RCC 7860 (cell line): ENCODE data around the gene PKD1.
A peak's percentile ranks its signal among the peaks of the same experiment; 100 is the strongest.

Source experiments
- DNase-seq: peaks from one replicate; pipeline ENCODE4 v3.0.0-alpha.2; 2015; ENCODE audit warnings: low spot score
- FAIRE-seq: peaks from 2 replicates; lab custom pipeline; 2012; peaks lifted over from hg19 to GRCh38; lab: Jason Lieb, UNC

PKD1 gene

DNA sequence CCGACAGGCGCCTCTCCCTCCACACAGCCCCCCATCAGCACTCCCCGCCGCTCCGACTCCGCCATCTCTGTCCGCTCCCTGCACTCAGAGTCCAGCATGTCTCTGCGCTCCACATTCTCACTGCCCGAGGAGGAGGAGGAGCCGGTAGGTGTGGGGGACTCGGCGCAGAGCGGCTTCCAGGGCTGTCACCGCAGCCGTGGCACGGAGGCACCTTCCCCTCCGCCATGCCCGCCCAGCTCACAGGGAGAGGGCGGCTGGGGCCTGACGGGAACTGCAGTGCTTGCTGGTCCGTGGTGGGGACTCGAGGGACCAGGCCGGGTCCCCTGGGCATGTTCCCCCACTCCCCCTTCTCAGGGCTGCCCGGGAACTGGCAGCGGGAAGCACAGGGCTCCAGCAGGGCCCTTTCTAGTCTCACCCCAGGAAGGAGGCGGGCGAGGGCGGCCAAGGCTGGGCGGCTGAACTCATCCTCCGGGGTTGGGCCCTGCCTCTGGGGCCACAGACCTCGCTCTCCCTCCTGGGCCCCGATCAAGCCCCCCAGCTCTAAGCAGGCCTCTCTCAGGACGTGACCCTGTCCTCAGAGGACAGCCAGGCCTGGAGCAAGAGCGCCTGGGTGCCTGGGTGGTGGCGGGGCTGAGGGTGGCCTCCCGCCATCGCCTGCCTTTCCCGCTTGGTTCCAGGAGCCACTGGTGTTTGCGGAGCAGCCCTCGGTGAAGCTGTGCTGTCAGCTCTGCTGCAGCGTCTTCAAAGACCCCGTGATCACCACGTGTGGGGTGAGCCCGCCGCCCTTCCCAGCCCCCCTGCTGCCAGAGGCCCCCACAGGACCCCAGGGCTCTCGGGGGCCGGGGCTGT, 35.1 kb upstream of the PKD1 start:
- FAIRE-seq: no peak
- DNase-seq: no peak

DNA sequence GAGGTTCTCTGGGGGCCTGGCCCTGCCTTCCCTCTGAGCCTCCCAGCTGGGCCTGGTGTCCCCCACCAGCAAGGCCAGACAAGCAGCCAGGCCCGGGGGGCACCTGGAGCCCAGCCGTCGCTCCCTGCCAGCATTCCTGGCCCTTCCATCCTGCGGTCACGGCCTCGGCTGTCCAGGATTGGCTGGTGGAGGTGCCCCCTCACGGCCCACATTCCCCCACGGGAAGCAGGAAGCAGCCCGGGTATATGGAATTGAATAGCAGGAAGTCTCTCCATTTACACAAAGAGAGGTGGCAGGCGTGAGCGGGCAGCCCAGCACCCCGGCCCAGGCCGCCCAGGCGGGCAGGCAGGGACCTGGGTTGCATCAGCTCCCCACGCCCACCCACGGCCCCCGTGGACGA, 34.4 kb upstream of the PKD1 start:
- no peak for DNase-seq
- FAIRE-seq: no peak

DNA sequence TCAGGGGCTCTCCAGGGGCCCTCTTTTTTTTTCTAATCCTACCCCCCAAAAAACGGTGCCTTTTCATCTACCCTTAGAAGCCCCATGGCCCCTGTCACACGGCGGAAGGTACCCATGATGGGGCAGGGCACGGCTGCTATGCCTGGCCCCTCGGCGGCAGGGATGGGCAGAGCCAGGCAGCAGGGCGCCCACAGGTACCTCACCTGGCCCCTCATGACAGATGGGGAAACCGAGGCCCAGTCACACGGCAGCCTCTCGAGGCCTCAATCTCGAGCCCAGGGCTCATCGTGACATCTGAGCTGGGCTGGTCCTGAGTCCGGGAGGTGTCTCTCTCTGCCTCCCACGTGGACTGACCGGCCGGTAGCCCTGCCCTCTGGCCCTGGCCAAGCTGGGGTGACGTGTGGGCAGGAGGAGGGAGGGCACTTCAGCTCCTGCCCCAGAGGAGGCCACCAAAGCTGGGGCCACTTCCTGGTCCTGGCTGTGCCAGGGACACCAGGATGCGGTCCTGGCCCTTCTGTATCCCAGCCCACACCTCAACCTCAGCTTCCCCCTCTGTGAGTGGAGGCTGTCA, 31.5 kb upstream of the PKD1 start:
- no peak for DNase-seq
- no peak for FAIRE-seq

DNA sequence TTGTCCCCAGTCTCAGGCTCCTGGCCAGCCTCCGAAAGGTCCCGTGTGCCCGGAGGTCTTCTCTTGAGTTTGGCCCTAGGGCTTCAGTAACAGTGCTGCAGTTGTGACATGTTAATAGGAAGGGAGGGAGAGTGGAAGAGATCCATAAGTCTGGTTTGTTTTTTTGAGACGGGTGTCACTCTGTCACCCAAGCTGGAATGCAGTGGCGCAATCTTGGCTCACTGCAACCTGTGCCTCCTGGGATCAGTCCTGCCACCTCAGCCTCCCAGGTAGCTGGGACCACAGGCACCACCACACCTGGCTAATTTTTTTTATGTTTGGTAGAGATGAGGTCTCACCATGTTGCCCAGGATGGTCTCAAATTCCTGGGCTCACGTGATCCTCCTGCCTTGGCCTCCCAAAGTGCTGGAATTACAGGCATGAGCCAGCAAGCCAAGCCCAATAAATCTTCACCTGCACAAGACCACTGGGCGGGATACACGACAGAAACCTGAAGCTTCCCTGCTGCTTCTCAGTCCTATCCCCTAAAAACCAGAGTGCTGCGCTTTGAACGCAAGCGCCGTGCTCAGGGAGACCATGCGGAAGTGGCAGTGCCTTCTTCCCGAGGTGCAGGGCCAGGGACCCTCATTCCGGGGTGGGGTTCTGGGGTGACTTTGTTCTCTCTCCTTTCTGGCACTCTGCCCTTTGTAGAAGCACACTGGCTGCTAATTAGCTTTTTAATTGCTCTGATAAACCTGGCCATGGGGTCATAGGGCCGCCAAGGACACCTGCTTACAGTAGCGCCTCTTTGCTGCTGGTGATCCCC, 30.8 kb upstream of the PKD1 start:
- no peak for DNase-seq
- FAIRE-seq: no peak

DNA sequence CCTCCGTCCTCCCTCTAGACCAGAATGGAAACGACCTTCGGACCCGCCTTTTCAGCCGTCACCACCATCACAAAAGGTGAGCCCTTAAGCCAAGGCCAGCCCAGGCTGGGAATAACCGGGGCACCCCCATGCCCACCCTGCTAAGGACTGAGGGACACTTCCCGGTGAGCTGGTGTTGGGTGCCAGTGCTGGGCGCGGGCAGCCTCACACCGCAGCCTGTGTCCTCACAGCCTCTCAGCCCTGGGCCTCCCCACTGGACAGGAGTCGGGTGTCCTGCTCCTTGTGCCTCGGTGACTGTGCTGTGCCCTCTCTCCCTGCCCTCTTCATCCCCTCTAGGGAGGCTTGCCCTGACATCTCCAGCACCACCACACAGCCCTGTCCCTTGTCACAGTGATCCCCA, 30.2 kb upstream of the PKD1 start:
- DNase-seq (no peak), FAIRE-seq (no peak)

DNA sequence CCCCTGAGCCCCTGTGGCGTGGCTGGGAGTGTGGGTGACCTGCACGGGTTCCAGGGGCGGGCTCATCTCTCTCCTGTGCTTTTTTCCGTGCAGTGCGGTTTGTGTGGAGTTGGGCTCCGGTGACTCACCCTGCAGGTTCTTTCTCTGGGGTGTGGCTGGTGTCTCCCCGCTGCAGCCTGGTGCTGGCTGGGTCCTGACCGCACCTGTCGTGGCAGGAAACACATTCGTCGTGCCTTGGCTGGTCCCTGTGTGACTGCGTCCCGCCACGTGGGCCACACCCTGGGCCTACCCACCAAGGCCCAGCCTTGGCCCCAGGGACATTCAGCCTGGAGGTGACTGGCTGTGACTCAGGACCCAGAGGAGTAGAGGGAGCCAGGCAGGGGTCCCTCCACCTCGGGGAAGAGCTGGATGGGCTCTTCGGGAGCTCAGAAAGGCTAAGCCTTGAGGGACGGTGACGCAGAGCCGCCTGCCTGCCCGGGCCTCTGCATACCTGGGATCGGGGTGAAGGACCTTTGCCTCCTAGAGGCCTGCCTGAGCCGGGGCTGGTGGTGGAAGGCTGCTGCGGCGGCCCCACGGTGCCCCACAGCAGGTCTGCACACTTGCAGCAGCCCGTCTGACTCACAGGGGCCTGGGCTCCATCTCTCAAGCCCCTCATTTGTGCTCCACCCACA, 27.6 kb upstream of the PKD1 start:
- no peak for FAIRE-seq
- DNase-seq: peak; percentile 25

DNA sequence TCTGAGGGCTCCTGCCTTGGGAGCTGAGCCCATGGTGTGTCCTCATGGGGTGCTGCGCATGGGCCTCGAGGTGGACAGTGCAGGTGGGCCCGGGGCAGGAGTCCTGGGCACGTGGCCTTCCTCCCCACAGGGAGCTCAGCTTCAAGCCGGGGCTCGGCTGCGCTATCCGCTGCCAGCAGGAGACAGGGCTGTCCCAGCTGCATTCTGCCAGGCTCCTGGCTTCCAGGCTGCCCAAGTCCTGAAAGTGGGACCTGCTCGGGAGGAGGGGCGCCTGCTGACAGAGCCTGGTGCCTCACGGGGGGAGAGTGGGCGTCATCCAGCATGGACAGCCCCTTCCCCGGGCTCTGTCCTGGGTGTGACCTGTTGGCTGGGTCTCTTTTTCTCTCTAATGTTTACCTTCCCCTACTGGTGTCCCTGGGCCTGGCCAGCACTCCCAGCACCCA, 27.0 kb upstream of the PKD1 start:
- FAIRE-seq (no peak), DNase-seq (no peak)

DNA sequence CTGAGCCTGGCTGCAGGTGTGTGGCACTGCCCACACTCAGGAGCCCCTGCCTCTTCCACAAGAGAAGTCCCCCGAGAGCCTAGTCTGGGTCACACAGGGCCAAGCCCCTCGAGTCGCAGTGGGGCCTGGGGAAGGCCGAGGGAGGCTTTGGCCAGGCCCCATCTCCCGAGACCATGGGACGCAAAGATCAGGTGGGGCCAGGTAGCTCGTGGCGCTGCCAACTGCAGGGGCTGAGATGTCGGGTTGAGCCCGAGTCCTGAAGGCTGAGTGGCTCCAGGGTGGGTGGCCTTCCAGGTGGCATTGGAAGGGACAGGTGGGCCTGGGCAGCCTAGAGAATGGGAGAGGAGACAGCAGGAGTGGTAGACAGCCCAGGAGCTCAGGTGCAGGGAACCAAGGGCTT, 26.2 kb upstream of the PKD1 start:
- DNase-seq (no peak), FAIRE-seq (no peak)

DNA sequence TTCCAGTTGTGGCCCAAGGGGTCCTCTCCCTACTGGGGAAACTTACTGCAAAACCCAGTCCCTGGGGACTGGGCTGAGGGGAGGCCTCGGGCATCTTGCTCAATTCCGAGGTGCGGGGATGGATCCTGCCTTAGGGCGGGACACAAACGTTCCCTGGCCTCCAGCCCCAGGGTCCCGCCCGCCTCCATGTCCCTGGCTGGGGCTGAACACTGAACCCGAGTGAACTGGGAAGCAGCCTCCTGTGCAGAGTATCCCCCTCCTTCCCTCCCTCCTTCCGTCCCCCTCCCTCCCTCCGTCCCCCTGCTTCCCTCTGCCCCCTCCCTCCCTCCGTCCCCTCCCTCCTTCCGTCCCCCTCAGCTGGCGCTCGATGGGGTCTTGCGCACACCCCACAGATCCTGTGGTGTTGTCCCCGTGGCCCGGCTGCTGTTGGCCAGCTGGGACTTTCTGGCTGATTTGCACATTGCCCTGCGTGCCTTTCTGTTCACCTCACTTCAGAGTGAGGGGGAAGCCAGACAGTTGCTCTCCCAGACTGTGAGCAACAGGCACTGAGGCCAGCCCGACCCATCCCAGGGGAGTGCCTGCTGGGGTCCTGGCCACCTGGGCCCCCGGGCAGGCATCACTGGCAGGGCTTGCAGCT, 25.3 kb upstream of the PKD1 start:
- no peak for DNase-seq

DNA sequence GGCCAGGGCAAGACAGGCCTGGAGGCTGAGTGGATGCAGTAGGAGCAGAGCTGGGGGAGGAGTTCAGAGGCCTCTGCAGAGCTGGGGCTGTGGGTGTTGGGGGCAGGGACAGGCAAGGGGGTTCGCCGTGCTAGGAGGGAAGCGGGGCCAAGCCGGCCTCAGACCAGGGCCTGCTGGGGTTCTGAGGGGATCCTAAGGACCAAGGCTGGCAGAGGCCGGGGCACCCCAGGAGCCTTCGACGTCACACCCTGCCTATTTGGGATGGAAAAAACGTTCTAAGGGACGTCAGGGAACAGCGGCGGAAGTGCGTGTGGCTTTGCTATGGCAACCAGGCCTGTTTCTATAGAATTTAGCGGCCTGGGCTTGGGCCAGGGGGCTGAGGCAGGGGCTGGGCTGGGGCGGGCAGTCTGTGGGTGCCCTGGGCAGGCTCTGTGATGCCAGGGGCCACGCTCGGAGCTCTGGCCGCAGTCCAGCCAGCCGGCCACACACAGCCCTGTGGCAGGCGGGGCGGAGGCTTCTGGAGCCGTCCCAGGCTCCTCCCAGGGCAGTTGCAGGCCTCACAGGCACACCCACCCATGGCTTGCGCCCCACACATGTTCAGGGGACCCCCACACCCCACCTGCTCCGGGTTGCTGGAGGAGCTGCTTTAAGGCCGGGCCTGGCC, 23.6 kb upstream of the PKD1 start:
- FAIRE-seq (no peak), DNase-seq (no peak)

More for the DNA sequence above, 25.3 kb upstream of the PKD1 start:
- FAIRE-seq: no peak

DNA sequence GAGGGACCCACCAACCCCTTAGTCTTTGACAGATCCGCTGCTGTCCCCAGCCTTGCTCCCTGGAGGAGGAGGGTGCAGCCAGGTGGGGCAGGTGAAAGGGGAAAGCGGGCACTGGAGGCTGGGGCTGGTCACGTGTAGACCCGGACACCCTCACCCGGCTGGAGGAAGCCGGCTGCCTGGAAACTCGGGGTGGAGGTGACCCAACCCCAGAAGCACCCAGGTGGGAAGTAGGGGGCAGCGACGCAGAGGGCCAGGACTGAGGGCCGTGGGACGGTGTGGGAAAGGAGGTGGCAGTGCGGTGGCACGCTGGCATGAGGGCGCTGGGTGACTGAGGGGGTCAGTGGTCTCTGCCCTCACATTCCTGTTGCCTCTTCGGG, 22.6 kb upstream of the PKD1 start:
- DNase-seq: no peak
- FAIRE-seq: no peak

DNA sequence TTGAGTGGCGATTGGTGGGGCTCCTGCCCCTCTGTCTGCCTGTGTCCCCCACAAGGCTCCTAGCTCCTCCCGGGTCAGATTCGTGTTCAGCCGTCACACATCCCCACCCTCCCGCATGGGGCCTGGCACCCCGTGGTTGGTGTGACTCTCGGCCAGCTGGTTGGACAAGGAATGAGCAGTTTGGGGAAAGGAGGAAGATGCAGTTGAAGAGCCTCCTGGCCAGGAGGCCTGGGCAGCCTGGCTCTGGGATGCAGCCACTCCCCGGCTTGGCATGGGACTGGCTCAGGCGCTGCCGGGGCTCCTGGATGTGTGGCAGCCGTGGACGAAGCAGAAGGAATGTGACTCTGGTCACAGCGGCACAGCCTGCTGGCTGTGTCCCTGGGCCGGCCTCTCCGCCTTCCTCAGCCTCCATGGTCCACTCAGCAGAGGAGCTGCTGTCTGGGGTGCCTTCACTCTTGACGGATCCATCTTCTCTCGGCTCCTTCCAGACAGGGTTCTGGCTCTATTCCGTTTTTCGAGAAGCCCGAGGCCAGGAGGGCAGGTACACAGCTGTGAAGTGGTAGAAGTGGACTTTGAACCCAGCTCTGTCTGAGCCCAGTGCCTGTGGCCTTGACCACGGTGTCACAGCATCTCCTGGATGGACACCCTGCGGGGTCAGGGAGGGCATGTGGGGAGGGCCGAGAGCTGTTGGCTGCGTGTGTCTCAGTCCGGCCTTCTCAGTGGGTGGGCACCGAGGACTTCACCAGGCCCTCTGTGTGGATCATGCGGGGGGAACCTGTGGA, 22.0 kb upstream of the PKD1 start:
- no peak for DNase-seq
- no peak for FAIRE-seq

DNA sequence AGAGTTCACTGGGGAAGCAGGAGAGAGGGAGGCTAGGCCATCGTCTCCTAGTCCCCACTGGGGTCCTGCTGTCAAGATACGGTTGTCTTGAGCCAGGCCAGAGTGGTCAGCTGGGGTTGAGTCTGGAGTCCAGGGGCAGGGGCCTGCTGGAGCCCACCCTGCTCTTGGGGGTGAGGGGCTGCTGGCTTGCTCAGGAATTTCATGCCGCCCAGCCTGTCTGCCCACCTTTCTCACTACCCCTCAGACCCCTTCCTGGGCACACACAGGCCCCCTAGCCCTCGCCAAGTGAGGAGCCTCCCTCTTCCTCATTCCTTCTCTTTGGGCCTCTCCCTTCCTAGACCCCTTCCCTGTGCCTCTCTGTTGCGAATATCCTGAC, 21.1 kb upstream of the PKD1 start:
- FAIRE-seq: no peak
- DNase-seq: no peak

DNA sequence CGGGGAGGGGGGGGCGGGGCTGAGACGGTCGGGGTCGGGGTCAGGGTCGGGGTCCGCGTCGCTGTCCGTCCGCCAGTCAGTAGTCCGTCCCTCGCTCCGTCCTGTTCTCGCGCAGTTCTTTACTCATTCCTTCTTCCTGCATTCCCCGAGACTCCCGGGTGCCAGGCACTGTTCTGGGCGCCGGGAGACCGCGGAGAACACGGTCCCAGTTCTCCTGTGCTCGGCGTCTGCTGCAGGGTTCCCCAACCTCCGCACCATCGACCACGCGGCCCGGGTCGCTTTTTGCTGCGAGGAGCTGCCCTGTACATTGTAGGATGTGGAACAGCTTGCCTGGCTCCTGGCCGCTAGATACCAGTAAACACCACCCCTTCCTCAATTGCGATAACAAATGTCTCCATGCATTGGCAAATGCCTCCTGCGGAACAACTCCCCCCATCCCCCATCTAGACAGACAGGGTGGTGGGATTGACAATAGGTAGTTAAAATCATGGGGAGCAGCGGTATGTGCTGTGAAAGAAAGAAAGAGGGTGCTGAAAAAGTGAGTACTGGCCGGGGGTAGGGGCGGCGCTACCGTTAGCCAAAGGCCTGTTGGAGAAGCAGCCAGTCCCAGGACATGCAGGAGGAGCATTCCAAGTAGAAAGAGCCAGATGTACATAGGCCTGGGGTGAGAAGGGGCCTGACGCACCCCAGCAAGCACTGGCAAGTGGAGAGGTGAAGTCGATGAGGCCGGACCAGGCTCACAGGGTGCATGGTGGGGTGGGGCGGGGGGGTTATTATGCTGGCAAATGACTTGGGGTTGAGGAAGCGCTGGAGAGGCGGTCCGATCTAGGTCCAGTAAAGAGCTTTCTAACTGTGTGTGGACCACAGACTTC, 20.5 kb upstream of the PKD1 start:
- DNase-seq (peak; percentile 14), FAIRE-seq (no peak)

DNA sequence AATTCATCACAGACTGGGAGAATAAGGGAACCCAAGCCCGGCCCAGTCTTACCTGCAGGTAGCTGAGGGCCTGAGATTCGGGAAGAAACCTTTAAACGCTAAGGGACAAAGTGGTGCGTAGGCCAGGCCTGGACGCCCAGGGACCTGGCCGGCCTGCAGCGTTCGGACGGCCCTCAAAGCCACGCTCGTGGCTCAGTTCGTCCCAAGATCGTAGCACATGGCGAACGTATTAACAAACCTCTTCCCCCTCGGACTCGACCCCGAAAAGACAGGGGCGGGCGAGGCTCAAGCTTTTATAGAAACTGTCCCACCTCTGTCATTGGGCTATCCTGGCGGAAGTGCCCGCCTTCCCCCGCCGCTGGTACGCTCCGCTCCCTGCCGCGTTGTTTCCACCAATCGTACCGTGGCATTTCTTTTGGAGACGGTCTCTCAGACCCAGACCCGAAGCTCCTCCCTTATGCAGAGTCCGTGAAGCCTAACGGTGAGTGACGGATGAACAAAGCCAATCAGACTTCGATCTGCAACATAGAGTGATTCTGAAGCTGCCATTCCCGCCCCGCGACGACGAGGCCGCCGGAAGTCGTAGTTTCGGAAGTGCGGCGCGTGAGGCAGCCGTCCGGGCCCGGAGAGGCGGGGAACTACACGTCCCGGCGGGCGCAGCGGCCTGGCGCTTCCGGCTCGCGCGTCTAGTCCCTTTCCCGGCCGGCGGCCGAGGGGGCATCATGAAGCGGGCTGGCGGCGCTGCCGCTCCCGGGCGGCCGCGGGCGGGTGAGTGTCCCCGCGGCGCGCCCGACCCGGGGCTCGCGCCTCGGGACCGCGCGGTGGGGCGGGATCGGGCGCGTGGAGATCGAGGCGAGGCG, 19.6 kb upstream of the PKD1 start, which contains the start of gene TRAF7:
TSS of gene TRAF7 (plus strand) at position 692 of the 860 bp plus-strand sequence. CDS start 8,139 bp downstream, outside the sequence.
- peak; percentile 100 for DNase-seq
- peak; percentile 94 for FAIRE-seq

DNA sequence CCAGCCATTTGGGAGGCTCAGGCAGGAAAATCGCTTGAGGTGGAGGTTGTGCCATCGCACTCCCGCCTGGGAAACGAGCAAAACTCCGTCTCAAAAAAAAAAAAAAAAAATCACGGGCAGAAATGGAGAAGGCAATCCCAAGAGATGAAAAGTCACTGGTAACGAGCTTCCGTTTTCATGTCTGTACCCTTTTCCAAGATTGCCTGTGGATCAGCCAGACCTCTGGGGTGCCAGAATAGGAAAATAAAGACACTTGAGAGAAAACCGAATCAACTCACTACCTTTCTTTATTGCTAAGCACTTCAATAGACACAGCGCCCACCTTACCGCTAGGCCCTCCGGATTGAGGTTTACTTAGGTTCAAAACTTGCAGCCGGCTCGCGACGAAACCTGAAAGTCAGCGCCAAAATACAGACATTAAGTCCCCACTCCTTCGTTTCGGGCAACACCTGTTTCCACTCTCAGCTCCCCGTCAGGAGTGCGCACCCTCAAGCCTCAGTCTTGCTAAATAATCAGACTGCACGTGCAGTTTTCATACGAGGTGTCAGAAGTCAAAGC, 18.9 kb upstream of the PKD1 start:
- DNase-seq (peak; percentile 12), FAIRE-seq (no peak)
